GM12878 (cell line): Measurements from ENCODE around the gene TDRD7. TPM values are rescaled to one million over a fixed set of nuclear protein-coding genes. Genes with fewer than 3 reads are reported as not detected.

ENCODE experiments used
- ATAC-seq: fragments of 200-7000 bp; cut with Tn5 transposase; 3 replicates; pipeline ENCODE4 v1.9.1; 2020; ENCODE audit warnings: mild to moderate bottlenecking, moderate library complexity
- BruUV-seq: library from RNA; stranded (reverse); fragments of 400-500 nt; replicated peaks from 2 replicates; lab custom pipeline; 2021; lab: Mats Ljungman, UMichigan
- CTCF ChIA-PET: fragments of 300-600 bp; sonication (Branson Sonifier 250); formaldehyde crosslinking; extraction: SDS; loops from one replicate; lab custom pipeline; 2021; ENCODE audit warnings: inconsistent platforms; lab: Yijun Ruan, JAX
- POLR2A ChIA-PET: fragments of 350-600 bp; formaldehyde crosslinking; extraction: SDS; loops from one replicate; lab custom pipeline; 2021; ENCODE audit warnings: inconsistent platforms; lab: Charles Lee
- RAD21 ChIA-PET: fragments of 300-600 bp; sonication (Branson Sonifier 250); formaldehyde crosslinking; loops from one replicate; lab custom pipeline; 2023; ENCODE audit warnings: antibody characterized with exemption; ENCODE audit not compliant: unreplicated experiment; lab: Charles Lee
- SMC1A ChIA-PET: fragments of 300-600 bp; sonication (Branson Sonifier 250); formaldehyde crosslinking; loops from one replicate; lab custom pipeline; 2023; ENCODE audit not compliant: unreplicated experiment, uncharacterized antibody; lab: Charles Lee
- DNase-seq: peaks from one replicate; pipeline ENCODE4 v3.0.0-alpha.2; 2011; ENCODE audit warnings: low read depth, low spot score
- FAIRE-seq: peaks from 3 replicates; lab custom pipeline; 2011; peaks lifted over from hg19 to GRCh38; lab: Jason Lieb, UNC
- H2AFZ ChIP-seq: 2 replicates; pipeline ENCODE4 v1.6.0; 2011; ENCODE audit warnings: low read depth, low read length, control low read depth; ENCODE audit not compliant: control insufficient read depth
- H3K27ac ChIP-seq: 2 replicates; pipeline ENCODE4 v1.5.1; 2011; ENCODE audit warnings: control low read depth; ENCODE audit not compliant: control insufficient read depth, insufficient read depth
- H3K27me3 ChIP-seq, 2 experiments: replicated peaks in 1 of 2; 2 replicates each; pipeline versions ENCODE4 v1.6.0 to v1.6.1; 2011; ENCODE audit warnings: low read length in 1 of 2; ENCODE audit not compliant: control insufficient read depth in 2 of 2, insufficient read depth in 2 of 2
- H3K36me3 ChIP-seq, 2 experiments: 2 replicates each; pipeline ENCODE4 v1.5.1; 2011; ENCODE audit warnings: low read length in 1 of 2; ENCODE audit not compliant: control insufficient read depth in 2 of 2, insufficient read depth in 2 of 2
- H3K4me1 ChIP-seq: 2 replicates; pipeline ENCODE4 v1.6.1; 2011; ENCODE audit warnings: mild to moderate bottlenecking, low read length, moderate library complexity, mixed read lengths; ENCODE audit not compliant: control insufficient read depth, insufficient read depth
- H3K4me2 ChIP-seq: 2 replicates; pipeline ENCODE4 v1.6.0; 2011; ENCODE audit warnings: control low read depth; ENCODE audit not compliant: control insufficient read depth, insufficient read depth
- H3K4me3 ChIP-seq: fragments of 200-600 bp; sonication (generic); 2 replicates; pipeline ENCODE4 v1.5.1; 2016
- H3K79me2 ChIP-seq: 2 replicates; pipeline ENCODE4 v1.6.0; 2011; ENCODE audit warnings: low read length; ENCODE audit not compliant: control insufficient read depth, insufficient read depth
- H3K9ac ChIP-seq: 2 replicates; pipeline ENCODE4 v1.8.0; 2011; ENCODE audit warnings: low read length, control low read depth, mixed read lengths; ENCODE audit not compliant: control insufficient read depth, insufficient read depth
- H3K9me3 ChIP-seq: replicated peaks from 3 replicates; pipeline ENCODE4 v1.5.1; 2011; ENCODE audit warnings: mild to moderate bottlenecking, low read length; ENCODE audit not compliant: control insufficient read depth, insufficient read depth
- H4K20me1 ChIP-seq: 2 replicates; pipeline ENCODE4 v1.6.0; 2011; ENCODE audit not compliant: control insufficient read depth, insufficient read depth
- CHD2 ChIP-seq: IDR thresholded peaks from 2 replicates; pipeline ENCODE4 v1.6.1; 2011; ENCODE audit warnings: low read depth, low read length, improper control_type of control experiment, borderline replicate concordance
- CUX1 ChIP-seq: IDR thresholded peaks from 2 replicates; pipeline ENCODE4 v1.6.1; 2012; ENCODE audit warnings: improper control_type of control experiment, low read depth, low read length; ENCODE audit not compliant: insufficient replicate concordance
- MEF2B ChIP-seq: fragments of 450-650 bp; IDR thresholded peaks from 2 replicates; pipeline ENCODE4 v1.6.1; 2018; ENCODE audit warnings: mild to moderate bottlenecking, moderate library complexity; ENCODE audit not compliant: partially characterized antibody, poor library complexity, severe bottlenecking
- NKRF ChIP-seq: fragments of 450-650 bp; conservative IDR thresholded peaks from 2 replicates; pipeline ENCODE4 v1.6.1; 2017; ENCODE audit warnings: mild to moderate bottlenecking, moderate library complexity
- NRF1 ChIP-seq: conservative IDR thresholded peaks from 2 replicates; pipeline ENCODE4 v1.6.1; 2011; ENCODE audit warnings: mild to moderate bottlenecking, low read depth, low read length, improper control_type of control experiment
- PBX3 ChIP-seq: IDR thresholded peaks from 2 replicates; pipeline ENCODE4 v1.6.1; 2011; ENCODE audit warnings: mild to moderate bottlenecking, low read depth, low read length, moderate library complexity; ENCODE audit not compliant: insufficient replicate concordance
- TARDBP ChIP-seq: IDR thresholded peaks from 2 replicates; pipeline ENCODE4 v1.6.1; 2016; ENCODE audit warnings: borderline replicate concordance
- TCF12 ChIP-seq: IDR thresholded peaks from 2 replicates; pipeline ENCODE4 v1.6.1; 2011; ENCODE audit warnings: low read depth, mild to moderate bottlenecking, low read length
- ZNF592 ChIP-seq: fragments of 450-650 bp; IDR thresholded peaks from 2 replicates; pipeline ENCODE4 v1.6.1; 2017; ENCODE audit warnings: mild to moderate bottlenecking, moderate library complexity
- WGBS: methylation state at CpG from one replicate; pipeline ENCODE4 v1.1.6; 2016; ENCODE audit warnings: low lambda C conversion rate; ENCODE audit not compliant: insufficient replicate concordance, insufficient coverage; ENCODE audit errors: missing lambda C conversion rate; 5-methylcytosine and 5-hydroxymethylcytosine counted together
- in situ Hi-C: fragments of 300-500 bp; cut with MboI; formaldehyde crosslinking; loops from 9 replicates; pipeline ENCODE4 v1.14.3; 2018; ENCODE audit warnings: mixed read lengths
- intact Hi-C: fragments of 100-400 bp; cut with micrococcal nuclease; formaldehyde crosslinking; loops from one replicate; pipeline ENCODE4 v1.14.2; 2022; ENCODE audit not compliant: unreplicated experiment
- polyA plus RNA-seq, 11 experiments: library from polyadenylated mRNA; depleted of rRNA in 4 of 11; unstranded in 6 of 11; stranded (reverse) in 5 of 11; fragments of >200 nt; fragmentation: Nextera tagmentation in 4 of 11; fragmentation: Illumina TruSeq in 1 of 11; extraction: Ambion mirVana in 4 of 11; extraction: Trizol in 1 of 11; gene quantifications; 1 replicate in 1 of 11; 2 replicates in 10 of 11; pipeline versions ENCODE4 v1.2.1 to v1.2.3, GENCODE V29; 2011 to 2016; ENCODE audit warnings: inconsistent platforms in 2 of 11, missing spikeins in 2 of 11, low read depth in 1 of 11
- total RNA-seq, 4 experiments: library from RNA; depleted of rRNA in 3 of 4; stranded (reverse); fragments of >200 nt in 3 of 4; fragmentation: Illumina TruSeq in 1 of 4; extraction: Trizol in 1 of 4; gene quantifications; 2 replicates each; pipeline versions ENCODE4 v1.2.1 to v1.2.3, GENCODE V29; 2013 to 2021

TDRD7 gene
- total and polyA plus RNA-seq, 10 of the 15 experiments (the other 5 are each of a cell fraction or from before 2014, with no cell fraction given) = 5.7 to 26.4 (median 16.2) TPM

GRCh38 chr9:97484134-97484533 is 72.2 kb downstream of the TDRD7 start:
- Histone ChIP-seq H3K9ac (no peak overlapping the region), H3K4me3 (no peak overlapping the region), H3K4me1 (no peaks in the 10 kb centered on the region), H3K27ac (no peak overlapping the region), H3K9me3 (no peaks in the 10 kb centered on the region; the same call in 2 of the 3 replicates), H3K4me2 (no peak overlapping the region), H2AFZ (no peak overlapping the region), H3K36me3 (peaks cover 1 to 6% of the 10 kb centered on the region in 2 experiments; a peak in 3 of 4 replicates), H3K79me2 (no peaks in the 10 kb centered on the region), H3K27me3 (no peaks in the 10 kb centered on the region), H4K20me1 (no peaks in the 10 kb centered on the region)
- DNase-seq (no peak), ATAC-seq (no peak), FAIRE-seq (no peak)
- intact Hi-C loops = no loop called here
- WGBS = 100% methylated on average over 1 of the region's 1 CpG
- in situ Hi-C loops = no loop called here
- ChIA-PET RAD21 (interaction anchor here (0.6 to 1.1 kb wide), 3 partner anchors 15 to 225 kb away, joined by 3 to 5 read pairs (median 4); no protein-coding TSS in a partner anchor), POLR2A (interaction anchor here (1.0 kb wide), 1 partner anchor 44 kb away, joined by 3 read pairs; no protein-coding TSS in a partner anchor), SMC1A (interaction anchor here (1.1 to 5.3 kb wide), 6 partner anchors 10 to 115 kb away, joined by 3 to 51 read pairs (median 9); no protein-coding TSS in a partner anchor), CTCF (interaction anchor here (1.1 to 6.0 kb wide), 6 partner anchors 13 to 132 kb away, joined by 3 to 90 read pairs (median 17); partner anchors contain the start of genes TDRD7 and TMOD1)
- BruUV-seq = no TSS peak
- TF ChIP-seq CHD2 (no peak), NRF1 (no peak), TCF12 (no peak), CUX1 (no peak), NKRF (no peak), MEF2B (no peak), TARDBP (no peak), PBX3 (no peak), ZNF592 (no peak)
